ENCODE results near the gene ZGPAT. TPM values are rescaled to one million over a fixed set of nuclear protein-coding genes. Genes with fewer than 3 reads are reported as not detected.

ZGPAT gene
- 10 to 100 TPM; 40.7 to 41.1 TPM for total RNA-seq

GRCh38 chr20:63707558-63708300 lies at the start of gene ZGPAT, which contains the start of gene ARFRP1:
Gene ZGPAT, plus strand, starts transcription at chr20:63708039. Its CDS starts 542 bp downstream, at chr20:63708581.
Gene ARFRP1, minus strand, starts transcription at chr20:63707976. Its CDS starts 885 bp downstream, at chr20:63707091.

GRCh38 chr20:63696628-63697356 lies 11.0 kb upstream of the ZGPAT start, which contains the start of gene TNFRSF6B:
Gene TNFRSF6B, plus strand, starts transcription at chr20:63696652. Its CDS starts 116 bp downstream, at chr20:63696768.

GRCh38 chr20:63735859-63736718 lies 28.2 kb downstream of the ZGPAT start, which contains the start of gene LIME1:
Gene LIME1, plus strand, starts transcription at chr20:63736664. Its CDS starts 886 bp downstream, at chr20:63737550.

GRCh38 chr20:63739130-63740069 lies 31.6 kb downstream of the ZGPAT start, which contains the start of gene SLC2A4RG:
Gene SLC2A4RG, plus strand, starts transcription at chr20:63739776. Its CDS starts 137 bp downstream, at chr20:63739913.

Other genes with a start within 250 kb of the ZGPAT start
- gene KCNQ2, start 235.4 kb upstream of the ZGPAT start, total RNA-seq, result not detected
- gene EEF1A2, start 209.0 kb upstream of the ZGPAT start, total RNA-seq, result under 1 TPM; 0.19 to 0.88 TPM
- gene PPDPF, start 187.3 kb upstream of the ZGPAT start, total RNA-seq, result 100 to 1,000 TPM; 221 to 231 TPM
- gene PTK6, start 170.7 kb upstream of the ZGPAT start, total RNA-seq, result under 1 TPM; 0.48 to 0.50 TPM
- gene SRMS, start 160.3 kb upstream of the ZGPAT start, total RNA-seq, result not detected
- under 1 TPM; 0.50 to 0.63 TPM for gene FNDC11, start 153.9 kb upstream of the ZGPAT start, total RNA-seq
- 10 to 100 TPM; 19.9 to 24.5 TPM for gene HELZ2, start 133.8 kb upstream of the ZGPAT start, total RNA-seq
- gene GMEB2, start 80.9 kb upstream of the ZGPAT start, total RNA-seq, result 10 to 100 TPM; 17.0 to 17.6 TPM
- 10 to 100 TPM; 48.9 to 49.7 TPM for gene STMN3, start 54.6 kb upstream of the ZGPAT start, total RNA-seq
- 10 to 100 TPM; 38.1 to 39.2 TPM for gene RTEL1, start 49.7 kb upstream of the ZGPAT start, total RNA-seq
- not detected for gene TNFRSF6B, start 11.4 kb upstream of the ZGPAT start, total RNA-seq
- gene ARFRP1, start 63 bp upstream of the ZGPAT start, total RNA-seq, result 10 to 100 TPM; 58.1 to 59.4 TPM
- 100 to 1,000 TPM; 290 to 295 TPM for gene LIME1, start 28.6 kb downstream of the ZGPAT start, total RNA-seq
- 100 to 1,000 TPM in 1 of 2 experiments, 10 to 100 TPM in 1; 98.4 to 104 TPM for gene SLC2A4RG, start 31.7 kb downstream of the ZGPAT start, total RNA-seq
- under 1 TPM; 0.05 to 0.10 TPM for gene ZBTB46, start 123.2 kb downstream of the ZGPAT start, total RNA-seq
- under 1 TPM in 1 of 2 experiments, not detected in 1; 0.13 TPM for gene ABHD16B, start 153.5 kb downstream of the ZGPAT start, total RNA-seq
- 10 to 100 TPM; 42.7 to 44.8 TPM for gene TPD52L2, start 157.2 kb downstream of the ZGPAT start, total RNA-seq
- gene DNAJC5, start 187.1 kb downstream of the ZGPAT start, total RNA-seq, result 10 to 100 TPM; 48.1 to 51.1 TPM
- 10 to 100 TPM; 37.3 to 40.1 TPM for gene UCKL1, start 248.4 kb downstream of the ZGPAT start, total RNA-seq

All from activated naive CD4-positive, alpha-beta T cell treated with anti-CD3 and anti-CD28 coated beads, Interleukin-2, amount 10 ng/mL, durations not matched to agents 5 hours and 36 hours (primary cell).